Rectal smooth muscle tissue (tissue), 1 donor: ENCODE measurements around the gene RASAL3.

Experiments used
- H3K27ac ChIP-seq: one replicate; pipeline ENCODE4 v1.7.0; 2013; ENCODE audit warnings: low read depth, low read length, inconsistent platforms
- H3K27me3 ChIP-seq: one replicate; pipeline ENCODE4 v1.7.0; 2013; ENCODE audit warnings: low read length; ENCODE audit not compliant: control insufficient read depth, insufficient read depth
- H3K36me3 ChIP-seq: one replicate; pipeline ENCODE4 v1.7.0; 2013; ENCODE audit warnings: low read length; ENCODE audit not compliant: control insufficient read depth, insufficient read depth
- H3K4me1 ChIP-seq: one replicate; pipeline ENCODE4 v1.7.0; 2013; ENCODE audit warnings: low read length; ENCODE audit not compliant: control insufficient read depth, insufficient read depth
- H3K4me3 ChIP-seq: one replicate; pipeline ENCODE4 v1.7.0; 2013; ENCODE audit warnings: low read length
- H3K9ac ChIP-seq: one replicate; pipeline ENCODE4 v1.7.0; 2013; ENCODE audit warnings: low read length

The RASAL3 gene

DNA sequence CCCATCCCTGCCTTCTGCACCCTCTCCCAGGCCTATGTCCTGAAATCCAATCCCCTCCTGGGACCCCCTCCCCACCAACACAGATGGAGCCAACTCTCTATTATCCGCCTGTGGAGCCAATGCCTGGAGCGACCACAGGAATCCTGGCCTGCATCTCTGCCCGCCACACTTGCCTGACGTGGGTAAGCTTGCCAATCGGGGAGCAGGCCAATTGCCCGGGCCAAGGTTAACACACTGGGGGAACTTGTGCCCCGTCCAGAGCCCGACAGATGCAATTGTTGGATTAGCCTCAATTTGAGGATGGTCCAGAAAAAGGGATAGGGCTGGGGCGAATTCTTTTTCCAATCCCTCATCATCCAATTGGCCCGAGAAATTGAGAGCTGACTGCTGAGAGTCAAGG is 20.5 kb downstream of the RASAL3 start:
- H3K9ac ChIP-seq, result no peak overlapping the region
- H3K4me1 ChIP-seq, result peaks cover 1% of the 10 kb centered on the region
- H3K27me3 ChIP-seq, result no peaks in the 10 kb centered on the region
- no peak overlapping the region for H3K27ac ChIP-seq
- no peak overlapping the region for H3K4me3 ChIP-seq
- peaks cover 3% of the 10 kb centered on the region for H3K36me3 ChIP-seq

DNA sequence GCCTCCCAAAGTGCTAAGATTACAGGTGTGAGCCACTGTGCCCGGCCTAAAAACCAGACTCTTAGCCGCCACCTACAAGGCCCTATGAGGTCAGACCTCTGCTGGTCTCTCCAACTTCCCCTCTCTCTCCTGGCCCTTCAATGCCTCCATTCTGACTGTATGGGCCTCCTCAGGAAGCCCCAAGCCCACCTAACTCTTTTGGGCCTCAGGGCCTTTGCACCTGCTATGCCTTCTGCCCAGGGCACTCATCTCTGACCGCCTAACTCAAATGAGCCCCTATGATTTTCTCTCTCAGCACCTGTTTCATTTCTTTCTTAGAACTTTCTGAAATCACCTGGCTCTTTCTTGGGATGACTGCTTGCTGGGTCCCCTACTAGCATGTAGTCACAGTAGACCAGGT is 21.0 kb downstream of the RASAL3 start:
- H3K27ac ChIP-seq, result no peak overlapping the region
- H3K9ac ChIP-seq, result no peak overlapping the region
- no peaks in the 10 kb centered on the region for H3K4me1 ChIP-seq
- H3K36me3 ChIP-seq, result peaks cover 3% of the 10 kb centered on the region
- H3K4me3 ChIP-seq, result no peak overlapping the region
- H3K27me3 ChIP-seq, result no peaks in the 10 kb centered on the region

DNA sequence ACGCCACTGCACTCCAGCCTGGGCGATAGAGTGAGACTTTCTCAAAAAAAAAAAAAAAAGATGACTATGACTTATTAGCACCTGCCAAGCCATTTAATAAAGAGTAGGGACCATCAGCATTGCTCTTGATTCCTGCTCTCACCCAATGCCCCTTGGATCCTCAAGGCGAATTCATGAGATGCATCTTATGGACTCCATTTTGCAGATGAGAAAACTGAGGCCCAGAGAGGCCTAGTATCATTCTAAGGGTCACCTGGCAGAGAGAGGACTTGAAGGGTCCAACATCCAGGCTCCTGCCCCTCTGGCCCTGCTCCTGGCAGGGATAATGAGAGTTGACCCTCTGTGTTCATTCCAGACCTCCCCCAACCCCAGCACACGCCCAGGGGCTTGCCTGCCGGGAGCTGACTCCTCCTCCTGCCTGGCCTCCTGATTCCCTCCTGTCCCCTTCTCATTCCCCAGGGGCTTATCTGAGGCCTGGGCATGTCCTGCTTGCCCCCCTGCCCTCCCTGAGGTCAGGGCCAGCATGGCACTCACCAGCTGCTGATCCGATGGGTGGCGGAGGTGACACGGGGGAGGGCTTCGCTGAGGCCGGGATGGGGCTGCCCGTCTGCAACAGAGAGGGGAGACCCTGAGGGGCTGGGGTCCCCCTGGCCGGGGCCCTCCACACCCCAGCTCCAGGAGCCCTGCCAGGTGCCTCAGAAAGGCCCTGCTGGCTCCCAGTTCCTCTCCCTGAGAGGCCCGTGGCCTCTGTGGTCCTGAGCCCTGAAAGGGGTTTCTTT is 22.0 kb downstream of the RASAL3 start:
- peaks cover 3% of the 10 kb centered on the region for H3K36me3 ChIP-seq
- no peaks in the 10 kb centered on the region for H3K27me3 ChIP-seq
- H3K4me3 ChIP-seq, result no peak overlapping the region
- no peak overlapping the region for H3K27ac ChIP-seq
- no peak overlapping the region for H3K9ac ChIP-seq
- peaks cover 4% of the 10 kb centered on the region for H3K4me1 ChIP-seq

DNA sequence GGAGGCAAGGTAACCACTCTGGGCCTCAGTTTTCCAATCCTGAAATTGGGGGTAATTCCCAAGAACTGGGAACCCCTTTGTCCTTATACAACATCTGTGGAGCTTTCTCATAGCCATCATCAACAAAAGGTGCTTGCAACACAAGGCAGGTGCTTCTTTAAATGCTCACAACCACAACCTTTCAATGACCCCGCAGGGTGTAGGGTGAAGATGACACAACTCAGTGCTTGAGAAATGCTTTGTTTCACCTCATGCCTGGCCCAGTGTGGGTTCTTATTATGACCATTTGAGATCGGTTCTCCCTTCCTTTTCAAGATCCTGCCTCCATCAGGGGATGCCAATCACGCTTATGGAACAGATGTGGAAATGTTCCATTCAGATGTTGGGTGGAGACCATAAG is 23.0 kb downstream of the RASAL3 start:
- no peaks in the 10 kb centered on the region for H3K27me3 ChIP-seq
- H3K4me1 ChIP-seq, result peaks cover 4% of the 10 kb centered on the region
- H3K36me3 ChIP-seq, result peaks cover 3% of the 10 kb centered on the region
- no peak overlapping the region for H3K9ac ChIP-seq
- H3K27ac ChIP-seq, result no peak overlapping the region
- H3K4me3 ChIP-seq, result no peak overlapping the region

DNA sequence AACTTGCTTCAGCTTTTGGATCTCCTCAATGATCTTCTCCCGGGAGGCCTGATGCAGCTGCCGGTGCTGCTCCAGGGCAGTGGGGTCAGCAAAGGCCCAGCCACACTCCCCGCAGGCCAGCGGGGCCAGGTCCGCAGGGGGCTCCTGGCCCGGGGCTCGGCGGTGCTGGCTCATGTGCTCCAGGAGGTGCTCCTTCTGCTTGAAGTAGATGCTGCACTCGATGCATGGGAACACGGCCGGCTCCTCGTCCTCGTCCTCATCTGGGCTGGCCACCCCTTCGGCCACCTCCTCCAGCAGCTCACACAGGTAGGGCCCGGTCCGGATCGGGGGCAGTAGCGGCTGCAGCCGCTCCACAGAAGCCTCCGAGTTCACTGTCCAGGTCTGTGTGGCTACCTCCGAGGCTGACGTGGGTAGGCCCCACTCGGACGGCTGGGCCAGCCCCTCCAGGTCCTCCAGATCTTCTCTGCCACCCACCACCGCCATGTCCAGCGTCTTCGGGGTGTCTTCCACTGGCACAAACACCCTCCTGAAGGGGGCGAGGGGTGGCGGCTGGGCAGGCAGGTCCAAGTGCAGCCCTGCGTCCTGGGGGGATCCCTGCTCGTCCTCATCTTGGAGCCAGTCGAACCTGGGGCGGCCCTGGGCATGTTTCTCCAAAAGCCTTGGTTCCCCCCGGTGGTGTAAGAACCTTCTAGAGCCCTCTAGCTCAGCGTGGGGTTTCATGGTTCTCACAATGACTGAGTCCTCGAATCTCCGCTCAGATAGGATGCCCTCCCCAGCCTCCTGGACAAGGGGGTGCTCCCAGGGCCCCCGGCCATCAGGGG is 24.3 kb downstream of the RASAL3 start:
- H3K27me3 ChIP-seq, result no peaks in the 10 kb centered on the region
- peaks cover 3% of the 10 kb centered on the region for H3K36me3 ChIP-seq
- H3K4me3 ChIP-seq, result no peak overlapping the region
- no peak overlapping the region for H3K9ac ChIP-seq
- H3K4me1 ChIP-seq, result peaks cover 4% of the 10 kb centered on the region
- no peak overlapping the region for H3K27ac ChIP-seq

DNA sequence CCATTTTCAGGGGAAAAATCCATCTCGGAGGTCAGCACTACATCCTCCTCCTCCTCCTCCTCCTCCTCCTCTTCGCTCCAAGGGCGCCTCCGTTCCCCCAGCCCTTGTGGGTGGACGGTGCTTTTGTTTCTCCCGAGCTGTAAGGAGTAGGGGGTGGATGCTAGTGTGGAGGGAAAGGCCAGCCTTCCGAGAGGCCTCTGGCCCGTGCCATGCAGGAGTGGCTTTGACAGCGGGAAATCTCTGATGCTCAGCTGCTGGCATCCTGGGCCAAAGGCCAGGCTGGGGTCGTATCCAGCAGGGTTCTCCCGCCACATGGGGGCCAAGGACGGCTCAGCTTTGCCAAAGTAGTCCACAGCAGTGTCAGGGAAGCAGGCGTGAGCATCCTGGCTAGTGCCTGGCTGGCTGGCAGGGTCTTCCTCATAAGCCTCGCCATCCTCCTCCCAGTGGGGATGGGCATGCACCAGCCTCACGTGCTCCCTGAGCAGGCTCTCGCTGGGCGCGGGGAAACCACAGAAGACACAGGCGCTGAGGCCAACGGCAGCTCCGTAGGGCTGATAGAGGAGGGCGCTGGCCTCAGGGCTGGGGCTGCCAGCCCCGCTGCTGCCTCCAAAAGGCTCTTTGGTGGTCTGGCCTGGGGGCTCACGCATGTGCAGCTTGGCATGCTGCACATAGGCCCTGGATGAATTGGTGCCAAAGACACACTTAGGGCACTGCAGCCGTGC is 25.1 kb downstream of the RASAL3 start:
- H3K36me3 ChIP-seq, result peaks cover 3% of the 10 kb centered on the region
- H3K27ac ChIP-seq, result no peak overlapping the region
- H3K4me1 ChIP-seq, result peaks cover 4% of the 10 kb centered on the region

DNA sequence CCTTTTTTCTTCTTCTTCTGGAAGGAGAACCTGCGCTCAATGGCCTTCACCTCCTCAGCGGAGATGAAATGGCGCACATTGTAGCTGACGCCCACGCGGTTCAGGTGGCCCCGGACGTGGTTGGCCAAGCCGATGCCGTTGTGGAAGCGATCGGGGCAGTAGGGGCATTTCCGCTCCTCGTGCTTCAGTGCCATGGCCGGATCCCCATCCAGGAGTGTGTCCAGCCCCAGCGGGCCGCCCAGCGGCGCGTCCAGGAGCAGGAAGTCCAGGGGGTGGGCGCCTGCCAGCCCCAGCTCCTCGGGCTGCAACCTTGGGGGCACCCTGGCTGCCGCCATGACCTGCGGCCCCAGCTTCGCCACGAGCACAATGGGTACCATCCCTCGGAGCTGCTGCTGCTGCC is 25.8 kb downstream of the RASAL3 start:
- Histone ChIP-seq H3K9ac (no peak overlapping the region), H3K27me3 (no peaks in the 10 kb centered on the region), H3K36me3 (peaks cover 3% of the 10 kb centered on the region), H3K4me1 (peaks cover 4% of the 10 kb centered on the region), H3K27ac (no peak overlapping the region), H3K4me3 (no peak overlapping the region)

More for the DNA sequence above, 25.1 kb downstream of the RASAL3 start:
- Histone ChIP-seq H3K4me3 (no peak overlapping the region), H3K9ac (no peak overlapping the region), H3K27me3 (no peaks in the 10 kb centered on the region)

DNA sequence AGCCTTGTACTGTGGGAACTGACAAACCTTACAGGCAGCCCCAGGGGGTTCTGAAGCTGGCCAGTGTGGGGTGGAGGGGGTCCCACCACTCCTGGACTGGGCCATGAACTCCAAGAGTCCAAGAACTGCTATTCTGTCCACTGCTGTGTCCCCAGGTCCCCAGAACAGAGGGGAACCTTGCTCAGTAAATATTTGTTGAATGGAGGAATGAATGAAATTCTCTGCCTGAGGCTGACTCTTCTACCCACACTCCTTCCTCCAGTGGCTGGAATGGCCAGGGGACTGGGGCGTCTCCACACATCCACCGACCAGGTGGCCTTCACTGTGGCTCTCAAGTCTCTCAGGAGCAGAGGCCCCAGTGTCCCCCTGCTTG is 26.2 kb downstream of the RASAL3 start:
- peaks cover 4% of the 10 kb centered on the region for H3K4me1 ChIP-seq
- no peak overlapping the region for H3K27ac ChIP-seq
- no peaks in the 10 kb centered on the region for H3K27me3 ChIP-seq
- H3K9ac ChIP-seq, result no peak overlapping the region
- peaks cover 3% of the 10 kb centered on the region for H3K36me3 ChIP-seq
- H3K4me3 ChIP-seq, result no peak overlapping the region

DNA sequence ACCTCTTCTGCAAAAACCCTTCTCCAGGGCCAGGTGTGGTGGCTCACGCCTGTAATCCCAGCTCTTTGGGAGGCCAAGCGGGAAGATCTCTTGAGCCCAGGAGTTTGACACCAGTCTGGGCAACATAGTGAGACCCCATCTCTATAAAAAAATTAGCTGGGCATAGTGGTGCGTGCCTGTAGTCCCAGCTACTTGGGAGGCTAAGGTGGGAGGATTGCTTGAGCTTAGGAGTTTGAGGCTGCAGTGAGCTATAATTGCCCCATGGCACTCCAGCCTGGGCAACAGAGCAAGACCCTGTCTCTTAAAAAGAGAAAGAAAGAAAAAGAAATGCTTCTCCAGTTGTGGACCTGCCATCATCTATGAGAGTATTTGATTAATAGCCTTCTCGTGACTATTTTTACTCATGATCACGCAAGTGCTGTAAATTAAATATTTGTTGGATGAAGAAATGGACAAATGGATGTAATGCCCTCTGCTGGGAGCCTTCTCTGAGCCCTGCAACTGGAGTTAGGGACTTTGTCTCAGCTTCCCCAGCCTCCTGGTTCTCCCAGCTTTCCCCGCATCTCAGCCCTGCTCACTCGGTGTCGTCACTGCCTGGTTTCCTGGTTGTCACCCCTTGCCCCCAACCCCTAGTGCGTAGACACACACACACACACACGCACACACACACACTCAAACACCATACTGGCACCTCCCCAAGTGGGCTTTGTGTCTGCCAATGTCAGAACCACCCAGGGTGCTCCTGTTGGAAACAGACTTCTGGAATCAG is 26.8 kb downstream of the RASAL3 start:
- Histone ChIP-seq H3K36me3 (peaks cover 3% of the 10 kb centered on the region), H3K27me3 (no peaks in the 10 kb centered on the region), H3K4me1 (peaks cover 4% of the 10 kb centered on the region), H3K4me3 (no peak overlapping the region), H3K9ac (no peak overlapping the region), H3K27ac (no peak overlapping the region)

DNA sequence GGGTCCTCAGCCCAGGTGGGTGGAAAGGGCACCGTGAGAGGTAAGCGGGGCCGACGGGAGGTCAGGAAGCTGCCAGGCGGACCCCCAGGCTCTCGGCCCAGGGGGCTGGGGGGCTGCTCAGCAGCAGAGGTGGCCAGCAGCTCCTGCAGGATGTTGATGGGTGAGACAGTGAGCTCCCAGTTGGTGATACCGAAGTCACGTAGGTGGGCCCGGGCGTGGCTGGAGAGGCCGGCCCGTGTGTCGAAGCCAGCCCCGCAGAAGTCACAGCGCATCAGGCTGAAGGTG is 27.6 kb downstream of the RASAL3 start:
- Histone ChIP-seq H3K36me3 (peaks cover 3% of the 10 kb centered on the region), H3K27ac (no peak overlapping the region), H3K4me3 (no peak overlapping the region), H3K27me3 (no peaks in the 10 kb centered on the region), H3K4me1 (peaks cover 4% of the 10 kb centered on the region), H3K9ac (no peak overlapping the region)

DNA sequence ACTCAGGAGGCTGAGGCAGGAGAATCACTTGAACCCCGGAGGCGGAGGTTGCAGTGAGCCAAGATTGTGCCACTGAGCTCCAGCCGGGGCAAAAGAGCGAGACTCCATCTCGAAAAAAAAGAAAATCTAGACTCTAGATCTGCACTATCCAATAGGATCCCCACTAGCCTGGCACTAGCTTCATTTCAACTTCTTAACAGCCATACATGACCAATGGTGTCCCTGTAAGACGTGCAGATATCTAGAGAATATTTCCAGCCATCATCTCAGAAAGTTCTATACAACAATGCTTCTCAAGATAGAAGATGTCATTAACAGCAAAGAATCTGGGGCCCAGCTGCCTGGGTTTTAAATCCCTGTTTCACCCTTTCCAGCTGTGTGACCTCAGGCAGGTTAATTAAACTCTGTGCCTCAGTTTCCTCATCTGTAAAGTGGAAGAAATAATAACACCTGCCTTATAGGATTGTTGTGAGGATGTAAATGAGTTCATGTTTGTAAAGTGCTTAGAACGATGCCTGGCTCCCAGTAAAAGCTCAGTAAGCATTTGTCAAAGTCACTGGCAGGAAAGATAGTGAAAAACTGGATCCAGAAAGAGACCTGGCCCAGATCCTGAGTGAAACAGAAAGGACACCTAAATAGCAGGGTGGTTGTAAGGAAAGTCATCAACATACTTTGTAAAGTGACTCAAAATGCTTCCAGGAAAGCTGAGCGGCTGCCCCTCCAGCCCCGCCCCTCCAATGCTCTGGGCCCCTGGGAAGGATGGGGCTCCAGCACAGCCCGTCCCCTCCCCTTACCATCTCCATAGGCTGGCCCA is 28.1 kb downstream of the RASAL3 start:
- Histone ChIP-seq H3K4me3 (no peak overlapping the region), H3K9ac (no peak overlapping the region), H3K4me1 (peaks cover 9% of the 10 kb centered on the region), H3K27ac (no peak overlapping the region), H3K27me3 (no peaks in the 10 kb centered on the region), H3K36me3 (peaks cover 3% of the 10 kb centered on the region)
